NCI-H1092 treated with DMSO at 0.1 percent for 48 hours (cell line): ENCODE measurements around the gene S100A11.

Source experiments
- DNase-seq: peaks from one replicate; lab custom pipeline; 2025; lab: John Stamatoyannopoulos, UW

S100A11 gene

GRCh38 chr1:152039461-152039860 is 2.7 kb upstream of the S100A11 start:
- no peak for DNase-seq

DNA sequence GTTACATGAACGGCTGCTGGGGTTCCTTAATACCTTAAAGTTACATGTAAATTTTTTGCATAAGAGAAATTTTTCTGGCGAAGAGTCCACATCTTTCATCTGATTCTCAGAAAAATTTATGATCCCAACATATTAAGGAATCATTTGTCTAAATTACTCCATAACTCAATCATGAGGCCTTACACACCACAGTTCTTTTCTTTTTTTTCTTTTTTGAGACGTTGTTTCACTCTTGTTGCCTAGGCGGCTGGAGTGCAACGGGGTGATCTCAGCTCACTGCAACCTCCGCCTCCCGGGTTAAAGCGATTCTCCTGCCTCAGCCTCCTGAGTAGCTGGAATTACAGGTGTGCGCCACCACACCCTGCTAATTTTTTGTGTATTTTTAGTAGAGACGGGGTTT is 2.1 kb upstream of the S100A11 start:
- no peak for DNase-seq

DNA sequence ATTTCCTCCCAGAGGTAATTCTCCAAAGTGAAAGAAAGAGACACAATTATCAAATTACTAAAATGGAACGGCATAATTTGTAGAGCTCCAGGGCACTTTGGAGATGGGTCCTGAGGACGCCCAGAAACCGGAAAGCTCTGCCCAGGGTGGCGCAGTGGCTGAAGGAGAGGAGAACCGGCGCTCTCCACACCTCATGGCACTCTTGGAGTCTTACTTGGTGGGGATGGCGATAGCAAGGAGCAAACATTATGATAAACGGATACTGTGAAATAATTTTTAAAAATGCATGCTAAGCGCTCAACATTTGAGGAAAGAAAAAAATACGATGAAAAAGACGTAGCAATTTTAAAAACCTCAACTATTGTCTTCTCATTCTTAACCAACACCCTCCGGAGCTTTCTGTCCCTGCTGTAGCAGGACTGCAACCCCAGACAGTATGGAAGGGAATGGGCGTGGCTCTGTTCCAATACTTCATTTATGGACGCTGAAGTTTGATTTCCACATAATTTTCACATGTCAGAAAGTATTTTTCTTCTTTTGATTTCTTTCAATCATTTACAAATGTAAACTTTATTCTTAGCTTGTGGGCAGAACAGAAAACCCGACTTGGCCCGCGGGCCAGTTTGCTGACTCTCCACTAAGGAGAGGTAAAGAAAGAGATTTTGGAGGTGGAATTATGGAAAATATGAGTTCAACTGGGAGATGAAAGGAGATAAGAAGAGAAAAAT is 1.1 kb downstream of the S100A11 start:
- DNase-seq = no peak

DNA sequence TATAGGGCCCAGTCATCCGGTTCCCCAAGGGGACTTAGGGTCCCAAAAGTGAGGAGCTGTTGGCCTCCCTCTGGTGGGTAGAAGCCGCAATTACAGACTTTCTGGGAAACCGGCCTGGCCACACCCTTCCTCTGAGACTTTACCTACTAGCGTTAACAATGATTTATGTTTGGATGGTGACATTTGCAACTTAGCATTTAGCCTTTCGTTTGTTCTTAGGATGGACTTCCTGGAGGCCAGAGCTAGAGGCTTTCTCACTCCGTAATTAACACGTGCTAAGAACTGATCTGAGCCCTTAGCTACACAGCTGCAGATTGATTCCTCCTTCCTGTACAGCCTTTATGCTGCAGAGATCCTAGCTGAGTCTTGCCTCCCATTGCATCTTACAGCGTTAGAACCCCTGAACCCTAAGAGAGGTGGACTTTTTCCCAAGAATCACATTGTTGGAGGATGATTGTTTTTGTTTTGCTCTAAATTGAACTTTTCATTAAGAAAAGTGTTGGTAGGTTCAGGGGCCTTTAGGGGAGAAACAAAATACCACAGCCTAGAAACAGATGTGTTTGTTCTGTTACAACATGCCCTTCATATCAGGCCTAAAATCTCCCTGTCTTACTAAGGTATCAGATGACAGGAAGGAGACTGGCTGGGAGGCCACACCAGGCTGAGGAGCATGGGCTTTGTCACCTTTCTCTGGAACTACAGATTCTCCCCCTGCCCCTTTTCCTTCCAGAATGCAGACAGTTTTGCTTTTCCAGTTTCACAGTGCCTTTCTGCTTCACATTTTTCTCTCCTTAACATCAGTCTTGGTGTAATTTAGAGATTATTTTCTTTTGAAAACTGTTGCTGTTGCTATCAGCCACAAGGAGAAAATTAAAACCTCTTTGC is 1.9 kb downstream of the S100A11 start:
- no peak for DNase-seq

GRCh38 chr1:152034324-152034653 is 2.5 kb downstream of the S100A11 start:
- no peak for DNase-seq

- no peak for DNase-seq
These were observed 6.9 kb downstream of the S100A11 start for GRCh38 chr1:152029929-152030211.

DNA sequence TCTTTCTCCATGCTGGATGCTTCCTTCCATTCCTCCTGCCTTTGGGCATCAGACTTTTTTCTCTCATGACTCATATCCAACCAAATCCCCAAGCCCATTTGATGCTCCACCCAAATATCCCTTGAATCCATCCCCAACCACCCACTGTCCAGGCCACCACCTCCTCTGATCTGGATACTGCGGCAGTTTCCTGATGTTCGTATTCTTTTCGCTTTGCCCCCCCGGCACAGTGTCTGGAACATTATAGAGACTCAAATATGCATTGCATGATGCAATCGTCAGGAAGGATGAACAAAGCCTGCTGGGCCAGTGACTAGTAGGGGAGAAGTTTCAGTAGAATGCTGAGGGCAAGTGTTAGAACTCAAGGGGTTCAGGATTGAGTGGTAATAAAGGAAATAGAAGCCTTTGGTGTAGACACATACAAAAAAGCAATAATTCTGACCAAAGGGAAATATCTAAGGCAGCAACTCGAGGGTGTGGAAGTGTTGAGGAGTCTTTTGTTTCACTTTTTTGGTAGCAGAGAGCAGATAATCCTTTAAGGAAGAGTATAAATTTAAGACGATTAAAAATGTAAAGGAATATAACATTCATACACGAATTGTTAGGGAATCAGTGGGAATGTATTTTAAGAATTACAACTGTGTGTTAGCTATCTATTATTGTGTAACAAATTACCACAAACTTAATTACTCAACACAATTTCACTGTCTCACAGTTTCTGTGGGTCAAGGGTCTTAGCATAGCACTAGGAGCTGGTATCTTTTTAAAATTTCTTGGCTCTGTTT is 7.5 kb downstream of the S100A11 start:
- DNase-seq = no peak

GRCh38 chr1:152026895-152027294 is 9.9 kb downstream of the S100A11 start:
- DNase-seq = no peak

GRCh38 chr1:152024223-152024622 is 12.6 kb downstream of the S100A11 start:
- no peak for DNase-seq

GRCh38 chr1:152023221-152023620 is 13.6 kb downstream of the S100A11 start:
- DNase-seq = no peak

- no peak for DNase-seq
These were observed 14.3 kb downstream of the S100A11 start for GRCh38 chr1:152022474-152022873.

DNA sequence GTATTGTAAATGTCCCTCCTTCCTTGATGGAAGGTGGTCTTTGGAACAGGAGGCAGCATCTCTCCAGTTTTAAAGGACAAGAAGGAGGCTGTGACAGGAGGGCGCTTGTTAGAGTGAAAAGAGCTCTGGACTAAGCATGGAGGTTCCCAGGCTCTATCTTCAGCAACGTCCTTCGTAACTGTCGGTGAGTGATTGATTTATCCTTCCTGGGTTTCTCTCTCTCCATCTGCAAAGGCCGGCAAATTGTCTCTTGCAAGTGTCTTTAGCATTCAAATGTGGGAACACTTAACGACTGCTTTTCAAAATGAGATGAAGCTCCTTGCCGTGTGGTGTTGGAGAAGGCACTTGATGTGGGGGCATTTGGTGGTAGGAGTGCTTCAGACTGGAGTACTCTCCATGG is 15.2 kb downstream of the S100A11 start:
- no peak for DNase-seq

DNA sequence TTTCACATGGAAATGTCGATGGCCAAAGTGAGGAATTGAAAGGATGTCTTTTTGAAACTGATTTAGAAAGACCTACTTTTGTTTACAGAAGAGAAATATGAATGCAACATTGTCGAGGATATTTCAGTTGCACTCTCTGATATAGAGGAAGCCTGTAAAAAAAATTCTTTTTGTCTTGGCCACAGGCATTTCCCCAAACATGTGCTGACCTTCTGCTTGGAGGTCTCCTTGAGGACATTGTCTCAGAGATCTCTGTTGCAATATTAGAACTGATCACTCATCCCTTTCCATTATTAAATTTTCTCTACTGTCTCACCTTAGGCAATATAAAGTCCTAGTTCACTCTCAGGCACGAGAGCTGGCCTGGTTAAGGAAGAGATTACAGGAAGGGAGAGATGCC is 16.0 kb downstream of the S100A11 start:
- no peak for DNase-seq

- no peak for DNase-seq
These were observed 18.3 kb downstream of the S100A11 start for GRCh38 chr1:152018537-152018936.

- no peak for DNase-seq
These were observed 21.0 kb downstream of the S100A11 start for GRCh38 chr1:152015766-152016165.

DNA sequence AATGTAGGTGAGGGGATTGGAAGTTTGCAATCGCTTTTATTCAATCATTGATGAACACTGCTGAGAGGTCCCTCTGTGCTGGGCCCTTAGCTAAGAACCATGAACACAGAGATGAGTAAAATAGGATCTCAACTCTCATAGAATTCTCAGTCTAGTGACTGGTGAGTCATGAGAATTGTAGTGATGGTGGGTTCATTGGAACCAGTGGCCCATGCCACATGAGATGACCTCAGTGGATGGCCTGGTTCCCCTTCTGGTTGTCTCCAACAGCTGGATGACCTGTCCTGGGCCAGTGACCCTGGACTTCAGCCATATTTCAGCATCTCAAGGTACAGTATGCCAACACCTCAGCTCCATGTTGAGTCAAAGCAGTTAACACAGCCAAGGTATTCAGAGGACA is 21.9 kb downstream of the S100A11 start:
- no peak for DNase-seq

DNA sequence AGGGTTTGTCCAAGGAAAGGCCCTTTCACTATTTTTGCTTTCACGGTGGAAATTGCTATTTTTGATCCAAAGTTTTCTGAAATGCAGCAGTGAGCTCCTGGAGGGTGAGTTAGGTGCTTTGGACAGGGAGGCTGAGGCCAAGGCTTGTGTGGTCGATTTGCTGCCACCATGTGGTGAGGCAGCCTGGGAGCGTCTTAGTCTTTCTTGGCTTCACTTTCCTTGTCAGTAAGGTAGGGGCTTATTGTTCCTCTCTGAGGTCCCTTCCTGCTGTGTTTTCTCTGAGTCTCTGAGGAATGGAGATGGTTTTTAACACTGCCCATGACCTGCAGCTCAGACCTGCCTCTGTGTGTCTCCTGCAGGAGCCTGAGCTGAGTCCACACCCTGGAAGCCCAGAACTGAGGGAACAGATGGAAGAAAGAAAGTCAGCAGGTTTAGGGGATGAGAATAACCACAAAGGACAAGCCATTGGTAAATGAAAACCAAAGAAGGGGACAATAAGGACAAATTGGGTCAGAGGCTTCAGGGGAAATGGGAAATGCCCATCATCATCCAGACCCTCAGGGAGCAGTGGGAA is 23.1 kb downstream of the S100A11 start:
- DNase-seq = no peak

DNA sequence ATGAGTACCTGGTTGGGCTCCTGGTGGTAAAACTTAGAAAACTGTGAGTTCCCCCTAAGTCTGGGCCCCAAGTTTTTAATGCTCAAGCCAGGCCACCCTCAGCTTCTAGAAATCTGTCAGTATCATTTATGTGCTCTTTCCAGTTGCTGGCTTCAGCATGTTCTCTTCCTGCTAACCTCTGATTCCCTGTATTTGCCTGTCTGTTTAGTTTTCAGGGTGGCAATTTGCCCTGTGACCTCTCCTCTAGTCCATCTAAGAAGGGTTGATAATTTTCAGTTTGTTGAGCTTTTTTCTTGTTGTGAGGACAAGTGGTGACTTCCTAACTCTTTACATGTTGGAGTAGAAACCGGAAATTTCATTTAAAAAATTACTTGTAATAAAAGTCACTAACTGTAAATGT is 27.1 kb downstream of the S100A11 start:
- DNase-seq = no peak

GRCh38 chr1:152007047-152007446 is 29.8 kb downstream of the S100A11 start:
- DNase-seq = no peak

- no peak for DNase-seq
These were observed 31.4 kb downstream of the S100A11 start for GRCh38 chr1:152005360-152005912.

DNA sequence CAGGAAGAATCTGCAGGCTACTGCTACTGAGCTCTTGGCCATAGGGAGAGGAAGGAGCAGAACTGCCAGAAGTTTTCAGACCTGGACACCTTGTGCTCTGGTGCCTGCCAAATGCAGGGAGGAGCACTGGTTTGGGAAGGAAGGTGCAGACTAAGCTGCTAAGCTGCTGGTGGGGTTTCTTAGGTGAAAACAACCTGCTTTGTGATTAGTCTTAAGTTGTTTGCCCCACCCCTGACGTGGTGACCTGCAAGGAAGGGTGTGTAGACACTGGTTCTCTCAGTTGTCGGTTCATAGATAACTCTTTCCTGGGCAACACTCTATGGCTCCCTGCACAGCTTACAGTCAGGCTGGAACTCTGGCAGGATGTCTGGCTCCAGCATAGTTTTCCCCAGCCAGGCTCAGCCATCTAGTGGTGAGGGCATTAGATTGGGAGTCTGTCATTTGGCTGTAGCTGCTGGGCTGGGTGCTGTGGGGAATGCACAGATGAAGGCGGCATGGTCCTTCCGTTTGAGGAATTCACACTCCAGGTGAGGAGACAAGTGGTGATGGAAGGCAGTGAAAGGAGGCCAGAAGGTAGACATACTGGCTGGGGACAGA is 32.9 kb downstream of the S100A11 start:
- no peak for DNase-seq

DNA sequence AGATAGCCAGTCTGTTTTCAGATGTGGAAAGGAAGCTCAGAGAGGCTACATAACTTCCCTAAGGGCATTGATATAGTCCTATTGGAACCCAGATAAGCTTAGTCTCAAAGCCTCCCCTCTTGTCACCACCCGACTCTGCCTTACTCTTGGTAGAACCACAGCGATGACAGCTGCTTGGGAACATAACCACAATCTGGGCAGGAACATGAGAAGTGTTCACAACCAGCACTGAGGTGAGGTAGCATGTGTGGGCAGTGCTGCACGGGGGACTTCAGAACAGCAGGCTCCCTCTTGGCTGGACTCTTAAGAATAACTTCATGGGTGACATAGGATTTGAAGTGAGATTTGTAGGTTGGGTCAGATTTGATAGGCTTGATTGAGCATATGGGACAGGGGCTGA is 33.8 kb downstream of the S100A11 start:
- no peak for DNase-seq
